Measurements from ENCODE around the gene CTAGE8.
"Not testable (repeated sequence)": the region's sequence is repeated elsewhere in the genome, so short reads cannot be mapped to it uniquely, and the experiment has no call there.

Gene CTAGE8

GRCh38 chr7:144255471-144255897 is 13.6 kb downstream of the CTAGE8 start:
- no peak for DNase-seq (ENCODE audit: low spot score)

GRCh38 chr7:144252307-144252706 is 16.8 kb downstream of the CTAGE8 start:
- DNase-seq (ENCODE audit: low spot score) = not testable (repeated sequence)

GRCh38 chr7:144247674-144248330 is 21.3 kb downstream of the CTAGE8 start:
- not testable (repeated sequence) for DNase-seq (ENCODE audit: low spot score)

- not testable (repeated sequence) for DNase-seq (ENCODE audit: low spot score)
Measured at GRCh38 chr7:144246967-144247366, 22.1 kb downstream of the CTAGE8 start.

GRCh38 chr7:144245372-144245771 is 23.7 kb downstream of the CTAGE8 start:
- not testable (repeated sequence) for DNase-seq (ENCODE audit: low spot score)

- not testable (repeated sequence) for DNase-seq (ENCODE audit: low spot score)
Measured at GRCh38 chr7:144239365-144239764, 29.7 kb downstream of the CTAGE8 start, which contains the start of gene OR2A42. OR2A42 (minus strand) TSS chr7:144239605; CDS start chr7:144232843, 6,762 bp downstream.

GRCh38 chr7:144238530-144239082 is 30.5 kb downstream of the CTAGE8 start:
- DNase-seq (ENCODE audit: low spot score) = not testable (repeated sequence)

- DNase-seq (ENCODE audit: low spot score) = not testable (repeated sequence)
Measured at GRCh38 chr7:144233039-144233438, 36.0 kb downstream of the CTAGE8 start.

- DNase-seq (ENCODE audit: low spot score) = not testable (repeated sequence)
Measured at GRCh38 chr7:144231027-144231426, 38.1 kb downstream of the CTAGE8 start.

- DNase-seq (ENCODE audit: low spot score) = not testable (repeated sequence)
Measured at GRCh38 chr7:144228810-144229209, 40.3 kb downstream of the CTAGE8 start.

GRCh38 chr7:144226866-144227265 is 42.2 kb downstream of the CTAGE8 start:
- DNase-seq (ENCODE audit: low spot score) = not testable (repeated sequence)

GRCh38 chr7:144223675-144224074 is 45.4 kb downstream of the CTAGE8 start:
- not testable (repeated sequence) for DNase-seq (ENCODE audit: low spot score)

- DNase-seq (ENCODE audit: low spot score) = not testable (repeated sequence)
Measured at GRCh38 chr7:144220531-144220930, 48.6 kb downstream of the CTAGE8 start.

- not testable (repeated sequence) for DNase-seq (ENCODE audit: low spot score)
Measured at GRCh38 chr7:144219149-144219548, 49.9 kb downstream of the CTAGE8 start.

GRCh38 chr7:144218581-144218980 is 50.5 kb downstream of the CTAGE8 start:
- DNase-seq (ENCODE audit: low spot score) = not testable (repeated sequence)

- DNase-seq (ENCODE audit: low spot score) = not testable (repeated sequence)
Measured at GRCh38 chr7:144217200-144217599, 51.9 kb downstream of the CTAGE8 start.
